Ovary (tissue), 3 donors: ENCODE measurements around the gene DACT1.

Experiments
- CTCF ChIP-seq, 3 donors: fragments of 450-650 bp in 2 of 3; fragments of 200-600 bp in 1 of 3; IDR thresholded peaks; one replicate each; pipeline versions ENCODE4 v1.5.1 to v1.8.0; 2016 to 2022; ENCODE audit warnings: antibody characterized with exemption in 3 of 3, mild to moderate bottlenecking in 1 of 3
- EP300 ChIP-seq: sonication (generic); formaldehyde crosslinking; IDR thresholded peaks from one replicate; pipeline ENCODE4 v1.6.1; 2017; ENCODE audit warnings: antibody characterized with exemption
- POLR2A ChIP-seq: fragments of 450-650 bp; IDR thresholded peaks from one replicate; pipeline ENCODE4 v1.6.1; 2017; ENCODE audit warnings: antibody characterized with exemption, mild to moderate bottlenecking, moderate library complexity
- donor health status: DM: no; HTN: no; CAD: no.

- TF ChIP-seq EP300: no peak
- TF ChIP-seq POLR2A: no peak
- no peak for TF ChIP-seq CTCF (IDR thresholded peaks at IDR 0.05)
Observed at GRCh38 chr14:58617619-58618018, 20.1 kb upstream of the DACT1 start.
